SK-N-SH treated with all-trans-retinoic acid at 6 μM for 48 hours (cell line): Measurements from ENCODE around the gene USP36.

ENCODE experiments used
- ATAC-seq: fragments of 200-7000 bp; cut with Tn5 transposase; 3 replicates; pipeline ENCODE4 v1.9.1; 2020; ENCODE audit warnings: mild to moderate bottlenecking, moderate library complexity
- ARNTL ChIP-seq: fragments of 450-650 bp; formaldehyde crosslinking; IDR thresholded peaks from 2 replicates; pipeline ENCODE4 v1.5.0; 2020; ENCODE audit warnings: low read depth, mild to moderate bottlenecking, moderate library complexity, borderline replicate concordance
- BACH2 ChIP-seq: fragments of 250-450 bp; sonication (Bioruptor Pico); IDR thresholded peaks from 2 replicates; pipeline ENCODE4 v1.9.0; 2021; ENCODE audit warnings: mild to moderate bottlenecking, borderline replicate concordance
- CSDC2 ChIP-seq: fragments of 250-450 bp; sonication (Bioruptor Pico); IDR thresholded peaks from 2 replicates; pipeline ENCODE4 v1.5.0; 2020; ENCODE audit warnings: mild to moderate bottlenecking, moderate library complexity
- ESRRG ChIP-seq: fragments of 250-450 bp; sonication (Bioruptor Pico); IDR thresholded peaks from 2 replicates; pipeline ENCODE4 v1.6.1; 2021; ENCODE audit warnings: mild to moderate bottlenecking
- GLIS3 ChIP-seq: fragments of 250-450 bp; sonication (Bioruptor Pico); IDR thresholded peaks from 2 replicates; pipeline ENCODE4 v1.5.0; 2020; ENCODE audit warnings: mild to moderate bottlenecking, moderate library complexity
- ISL1 ChIP-seq: fragments of 250-450 bp; sonication (Bioruptor Pico); IDR thresholded peaks from 2 replicates; pipeline ENCODE4 v2.1.2; 2022; ENCODE audit warnings: mild to moderate bottlenecking, moderate library complexity
- OSR1 ChIP-seq: fragments of 250-450 bp; sonication (Bioruptor Pico); IDR thresholded peaks from 2 replicates; pipeline ENCODE4 v1.8.0; 2022; ENCODE audit warnings: moderate library complexity, mild to moderate bottlenecking, inconsistent platforms
- PPARA ChIP-seq: fragments of 250-450 bp; sonication (Bioruptor Pico); IDR thresholded peaks from 2 replicates; pipeline ENCODE4 v1.5.0; 2020; ENCODE audit warnings: mild to moderate bottlenecking, borderline replicate concordance
- RARB ChIP-seq: fragments of 250-450 bp; sonication (Bioruptor Pico); IDR thresholded peaks from 2 replicates; pipeline ENCODE4 v1.8.0; 2021; ENCODE audit warnings: mild to moderate bottlenecking, moderate library complexity
- SNAI2 ChIP-seq: fragments of 250-450 bp; sonication (Bioruptor Pico); IDR thresholded peaks from 2 replicates; pipeline ENCODE4 v1.5.0; 2020; ENCODE audit warnings: mild to moderate bottlenecking, moderate library complexity
- TCF4 ChIP-seq: fragments of 250-450 bp; sonication (Bioruptor Pico); IDR thresholded peaks from 2 replicates; pipeline ENCODE4 v1.8.0; 2021; ENCODE audit warnings: mild to moderate bottlenecking, moderate library complexity, borderline replicate concordance
- TOX ChIP-seq: fragments of 250-450 bp; sonication (Bioruptor Pico); IDR thresholded peaks from 2 replicates; pipeline ENCODE4 v1.8.0; 2021; ENCODE audit warnings: mild to moderate bottlenecking, moderate library complexity, borderline replicate concordance
- ZC3H10 ChIP-seq: fragments of 250-450 bp; sonication (Bioruptor Pico); IDR thresholded peaks from 2 replicates; pipeline ENCODE4 v1.5.1; 2021; ENCODE audit warnings: mild to moderate bottlenecking, moderate library complexity
- ZFP3 ChIP-seq: fragments of 250-450 bp; sonication (Bioruptor Pico); IDR thresholded peaks from 2 replicates; pipeline ENCODE4 v1.5.0; 2020; ENCODE audit warnings: mild to moderate bottlenecking, moderate library complexity
- ZFP30 ChIP-seq: fragments of 450-650 bp; formaldehyde crosslinking; IDR thresholded peaks from 2 replicates; pipeline ENCODE4 v1.5.0; 2022; ENCODE audit warnings: mild to moderate bottlenecking, moderate library complexity
- ZNF565 ChIP-seq: fragments of 450-650 bp; formaldehyde crosslinking; conservative IDR thresholded peaks from 2 replicates; pipeline ENCODE4 v1.5.0; 2020; ENCODE audit warnings: low read depth, mild to moderate bottlenecking, moderate library complexity
- ZNF8 ChIP-seq: fragments of 450-650 bp; formaldehyde crosslinking; IDR thresholded peaks from 2 replicates; pipeline ENCODE4 v1.5.0; 2020; ENCODE audit warnings: mild to moderate bottlenecking, moderate library complexity
- TF ChIP-seq, protein P1 (sequence below): fragments of 250-450 bp; sonication (Bioruptor Pico); IDR thresholded peaks from 2 replicates; pipeline ENCODE4 v1.5.0; 2020; ENCODE audit warnings: mild to moderate bottlenecking, moderate library complexity
- TF ChIP-seq, protein P2 (sequence below): fragments of 250-450 bp; sonication (Bioruptor Pico); IDR thresholded peaks from 2 replicates; pipeline ENCODE4 v1.5.1; 2021; ENCODE audit warnings: mild to moderate bottlenecking, moderate library complexity
- TF ChIP-seq, protein P3 (sequence below): fragments of 250-450 bp; sonication (Bioruptor Pico); IDR thresholded peaks from 2 replicates; pipeline ENCODE4 v1.8.0; 2020; ENCODE audit warnings: mild to moderate bottlenecking, moderate library complexity, borderline replicate concordance
- TF ChIP-seq, protein P4 (sequence below): fragments of 250-450 bp; sonication (Bioruptor Pico); IDR thresholded peaks from 2 replicates; pipeline ENCODE4 v1.5.1; 2020; ENCODE audit warnings: low read depth, mild to moderate bottlenecking, moderate library complexity

USP36 gene

DNA sequence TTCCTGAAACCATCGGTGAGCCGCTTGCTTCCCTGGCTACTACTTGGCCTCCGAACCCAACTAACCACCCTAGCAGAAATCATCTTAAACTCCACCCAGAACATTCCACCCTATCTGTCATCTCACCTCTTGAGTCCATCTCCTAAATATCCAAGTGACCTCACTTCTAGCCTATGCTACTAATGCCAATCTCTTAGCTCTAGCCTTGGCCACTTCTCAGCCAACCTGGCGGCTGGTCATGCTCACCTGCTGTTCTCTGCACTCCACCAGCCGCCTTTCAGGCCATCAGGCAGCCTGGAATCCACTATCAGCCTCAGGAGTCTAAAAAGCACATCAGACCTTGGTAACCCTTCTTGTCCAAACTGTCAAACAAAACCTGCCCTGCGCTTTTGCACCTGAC lies 46.6 kb downstream of the USP36 start (continued):
- TF ChIP-seq, protein P1, sequence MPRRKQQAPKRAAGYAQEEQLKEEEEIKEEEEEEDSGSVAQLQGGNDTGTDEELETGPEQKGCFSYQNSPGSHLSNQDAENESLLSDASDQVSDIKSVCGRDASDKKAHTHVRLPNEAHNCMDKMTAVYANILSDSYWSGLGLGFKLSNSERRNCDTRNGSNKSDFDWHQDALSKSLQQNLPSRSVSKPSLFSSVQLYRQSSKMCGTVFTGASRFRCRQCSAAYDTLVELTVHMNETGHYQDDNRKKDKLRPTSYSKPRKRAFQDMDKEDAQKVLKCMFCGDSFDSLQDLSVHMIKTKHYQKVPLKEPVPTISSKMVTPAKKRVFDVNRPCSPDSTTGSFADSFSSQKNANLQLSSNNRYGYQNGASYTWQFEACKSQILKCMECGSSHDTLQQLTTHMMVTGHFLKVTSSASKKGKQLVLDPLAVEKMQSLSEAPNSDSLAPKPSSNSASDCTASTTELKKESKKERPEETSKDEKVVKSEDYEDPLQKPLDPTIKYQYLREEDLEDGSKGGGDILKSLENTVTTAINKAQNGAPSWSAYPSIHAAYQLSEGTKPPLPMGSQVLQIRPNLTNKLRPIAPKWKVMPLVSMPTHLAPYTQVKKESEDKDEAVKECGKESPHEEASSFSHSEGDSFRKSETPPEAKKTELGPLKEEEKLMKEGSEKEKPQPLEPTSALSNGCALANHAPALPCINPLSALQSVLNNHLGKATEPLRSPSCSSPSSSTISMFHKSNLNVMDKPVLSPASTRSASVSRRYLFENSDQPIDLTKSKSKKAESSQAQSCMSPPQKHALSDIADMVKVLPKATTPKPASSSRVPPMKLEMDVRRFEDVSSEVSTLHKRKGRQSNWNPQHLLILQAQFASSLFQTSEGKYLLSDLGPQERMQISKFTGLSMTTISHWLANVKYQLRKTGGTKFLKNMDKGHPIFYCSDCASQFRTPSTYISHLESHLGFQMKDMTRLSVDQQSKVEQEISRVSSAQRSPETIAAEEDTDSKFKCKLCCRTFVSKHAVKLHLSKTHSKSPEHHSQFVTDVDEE (CRISPR knock-in tag), result no peak
- no peak for TF ChIP-seq GLIS3 (CRISPR knock-in tag)
- TF ChIP-seq, all 23 proteins: peak for 0

DNA sequence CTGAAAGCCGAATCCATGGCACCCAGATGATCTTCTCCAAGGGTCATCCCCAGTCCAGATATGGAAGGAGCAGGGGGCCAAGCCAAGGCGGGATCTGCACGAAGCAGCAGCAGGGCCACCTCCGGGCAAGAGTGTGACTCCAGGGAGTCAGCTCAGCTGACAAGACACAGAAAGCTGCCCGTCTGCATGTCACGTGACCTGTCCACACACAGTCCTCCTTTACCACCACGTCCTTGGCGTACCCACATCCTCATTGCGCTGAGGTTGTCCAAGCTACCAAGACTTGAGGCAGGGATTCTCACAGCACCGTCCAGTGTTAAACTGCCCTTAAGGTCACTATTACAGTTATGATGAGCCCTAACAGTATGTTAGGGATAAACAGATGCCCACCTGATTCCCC lies 47.2 kb downstream of the USP36 start:
- TF ChIP-seq, protein P2, sequence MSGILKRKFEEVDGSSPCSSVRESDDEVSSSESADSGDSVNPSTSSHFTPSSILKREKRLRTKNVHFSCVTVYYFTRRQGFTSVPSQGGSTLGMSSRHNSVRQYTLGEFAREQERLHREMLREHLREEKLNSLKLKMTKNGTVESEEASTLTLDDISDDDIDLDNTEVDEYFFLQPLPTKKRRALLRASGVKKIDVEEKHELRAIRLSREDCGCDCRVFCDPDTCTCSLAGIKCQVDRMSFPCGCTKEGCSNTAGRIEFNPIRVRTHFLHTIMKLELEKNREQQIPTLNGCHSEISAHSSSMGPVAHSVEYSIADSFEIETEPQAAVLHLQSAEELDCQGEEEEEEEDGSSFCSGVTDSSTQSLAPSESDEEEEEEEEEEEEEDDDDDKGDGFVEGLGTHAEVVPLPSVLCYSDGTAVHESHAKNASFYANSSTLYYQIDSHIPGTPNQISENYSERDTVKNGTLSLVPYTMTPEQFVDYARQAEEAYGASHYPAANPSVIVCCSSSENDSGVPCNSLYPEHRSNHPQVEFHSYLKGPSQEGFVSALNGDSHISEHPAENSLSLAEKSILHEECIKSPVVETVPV, result no peak
- TF ChIP-seq ISL1 (CRISPR knock-in tag), result no peak
- TF ChIP-seq, protein P3, sequence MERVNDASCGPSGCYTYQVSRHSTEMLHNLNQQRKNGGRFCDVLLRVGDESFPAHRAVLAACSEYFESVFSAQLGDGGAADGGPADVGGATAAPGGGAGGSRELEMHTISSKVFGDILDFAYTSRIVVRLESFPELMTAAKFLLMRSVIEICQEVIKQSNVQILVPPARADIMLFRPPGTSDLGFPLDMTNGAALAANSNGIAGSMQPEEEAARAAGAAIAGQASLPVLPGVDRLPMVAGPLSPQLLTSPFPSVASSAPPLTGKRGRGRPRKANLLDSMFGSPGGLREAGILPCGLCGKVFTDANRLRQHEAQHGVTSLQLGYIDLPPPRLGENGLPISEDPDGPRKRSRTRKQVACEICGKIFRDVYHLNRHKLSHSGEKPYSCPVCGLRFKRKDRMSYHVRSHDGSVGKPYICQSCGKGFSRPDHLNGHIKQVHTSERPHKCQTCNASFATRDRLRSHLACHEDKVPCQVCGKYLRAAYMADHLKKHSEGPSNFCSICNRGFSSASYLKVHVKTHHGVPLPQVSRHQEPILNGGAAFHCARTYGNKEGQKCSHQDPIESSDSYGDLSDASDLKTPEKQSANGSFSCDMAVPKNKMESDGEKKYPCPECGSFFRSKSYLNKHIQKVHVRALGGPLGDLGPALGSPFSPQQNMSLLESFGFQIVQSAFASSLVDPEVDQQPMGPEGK (CRISPR knock-in tag), result no peak
- TF ChIP-seq CSDC2 (CRISPR knock-in tag), result no peak
- TF ChIP-seq ZC3H10, result no peak
- TF ChIP-seq ZNF8 (CRISPR knock-in tag), result no peak
- no peak for TF ChIP-seq OSR1
- TF ChIP-seq, protein P1 (CRISPR knock-in tag), result no peak
- no peak for TF ChIP-seq ESRRG
- TF ChIP-seq, protein P4, sequence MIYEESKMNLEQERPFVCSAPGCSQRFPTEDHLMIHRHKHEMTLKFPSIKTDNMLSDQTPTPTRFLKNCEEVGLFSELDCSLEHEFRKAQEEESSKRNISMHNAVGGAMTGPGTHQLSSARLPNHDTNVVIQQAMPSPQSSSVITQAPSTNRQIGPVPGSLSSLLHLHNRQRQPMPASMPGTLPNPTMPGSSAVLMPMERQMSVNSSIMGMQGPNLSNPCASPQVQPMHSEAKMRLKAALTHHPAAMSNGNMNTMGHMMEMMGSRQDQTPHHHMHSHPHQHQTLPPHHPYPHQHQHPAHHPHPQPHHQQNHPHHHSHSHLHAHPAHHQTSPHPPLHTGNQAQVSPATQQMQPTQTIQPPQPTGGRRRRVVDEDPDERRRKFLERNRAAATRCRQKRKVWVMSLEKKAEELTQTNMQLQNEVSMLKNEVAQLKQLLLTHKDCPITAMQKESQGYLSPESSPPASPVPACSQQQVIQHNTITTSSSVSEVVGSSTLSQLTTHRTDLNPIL (CRISPR knock-in tag), result no peak
- TF ChIP-seq TCF4 (CRISPR knock-in tag), result no peak
- no peak for TF ChIP-seq PPARA (CRISPR knock-in tag)
- TF ChIP-seq ARNTL (CRISPR knock-in tag), result no peak
- no peak for TF ChIP-seq ZFP30 (CRISPR knock-in tag)
- TF ChIP-seq TOX, result no peak
- TF ChIP-seq, all 23 proteins: peak for 0
- ATAC-seq, result no peak

DNA sequence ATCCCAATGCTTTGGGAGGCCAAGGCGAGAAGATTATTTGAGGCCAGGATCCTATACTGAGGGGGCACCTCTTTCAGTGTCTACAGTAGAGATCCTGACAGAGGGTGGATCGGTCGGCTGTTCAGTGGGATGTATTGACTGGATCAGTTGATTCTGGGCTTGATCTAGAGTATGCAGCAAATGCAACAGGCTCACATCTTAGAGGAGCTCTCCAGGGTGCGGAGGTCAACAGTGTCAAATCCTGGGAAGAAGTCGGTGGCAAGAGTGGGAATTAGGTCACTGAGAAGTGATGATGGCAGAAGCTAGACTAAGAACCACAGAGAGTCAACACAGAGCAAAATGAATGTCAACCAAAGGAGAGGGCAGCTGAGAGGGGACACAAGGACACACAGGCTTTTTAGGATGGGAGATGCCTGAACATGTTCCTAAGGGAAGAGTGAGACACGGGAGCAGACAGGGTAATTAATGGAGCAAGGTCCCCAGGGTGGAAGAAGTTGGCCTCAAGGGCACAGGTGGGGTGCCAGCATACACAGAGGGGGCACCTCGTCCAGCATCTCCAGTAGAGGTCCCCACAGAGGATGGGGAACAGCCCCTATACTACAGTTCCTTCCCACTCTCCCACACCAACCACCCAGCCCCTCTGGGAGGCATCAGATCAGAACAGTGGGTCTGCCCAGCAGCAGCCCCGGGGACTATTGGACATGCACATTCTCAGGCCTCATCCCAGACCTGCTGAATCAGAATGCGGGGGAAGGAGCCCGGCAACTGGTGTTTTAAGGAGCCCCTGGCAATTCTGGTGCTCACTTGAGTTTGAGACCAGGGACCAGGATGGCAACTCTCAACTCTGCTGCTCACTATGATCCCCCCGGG lies 48.5 kb downstream of the USP36 start:
- no peak for TF ChIP-seq ZFP30 (CRISPR knock-in tag)
- TF ChIP-seq, protein P3 (CRISPR knock-in tag), result no peak
- TF ChIP-seq GLIS3 (CRISPR knock-in tag), result no peak
- TF ChIP-seq ZC3H10, result no peak
- no peak for TF ChIP-seq SNAI2 (CRISPR knock-in tag)
- TF ChIP-seq TCF4 (CRISPR knock-in tag), result no peak
- TF ChIP-seq ZNF8 (CRISPR knock-in tag), result no peak
- no peak for TF ChIP-seq ISL1 (CRISPR knock-in tag)
- TF ChIP-seq TOX, result no peak
- TF ChIP-seq BACH2 (CRISPR knock-in tag), result no peak
- TF ChIP-seq, protein P2, result no peak
- no peak for TF ChIP-seq ZFP3 (CRISPR knock-in tag)
- TF ChIP-seq OSR1, result no peak
- TF ChIP-seq RARB, result no peak
- TF ChIP-seq ZNF565 (CRISPR knock-in tag), result no peak
- no peak for ATAC-seq
